ENCODE data around the gene RPH3AL. TPM values are rescaled to one million over a fixed set of nuclear protein-coding genes. Genes with fewer than 3 reads are reported as not detected.

Gene RPH3AL
- total and polyA plus RNA-seq, 3 donors from 2014 or later = 4.4 to 13.5 (median 6.5) TPM

- Histone ChIP-seq H3K4me3 (no peak overlapping the region), H3K27ac (no peak overlapping the region), H3K36me3 (ENCODE audit: low read depth, missing control alignments) (no peaks in the 10 kb centered on the region), H3K9me3 (no peaks in the 10 kb centered on the region), H3K4me1 (no peaks in the 10 kb centered on the region), H3K27me3 (no peaks in the 10 kb centered on the region)
- no peak for TF ChIP-seq POLR2A (IDR thresholded peaks at IDR 0.05)
- no peak for TF ChIP-seq CTCF (IDR thresholded peaks at IDR 0.05)
- no peak for DNase-seq
- 78 to 90% methylated on average over 4 to 9 of the region's 9 CpGs for WGBS, 2 donors
- intact Hi-C loops (cut with DNase I; ENCODE audit: low total_unique reads) = no loop called here
Measured at GRCh38 chr17:248337-249235, 104.0 kb downstream of the RPH3AL start.

GRCh38 chr17:247767-248166 lies 104.8 kb downstream of the RPH3AL start:
- H3K4me3 ChIP-seq = no peak overlapping the region
- no peaks in the 10 kb centered on the region for H3K27me3 ChIP-seq
- DNase-seq = no peak
- intact Hi-C loops (cut with DNase I; ENCODE audit: low total_unique reads) = no loop called here
- no peaks in the 10 kb centered on the region for H3K9me3 ChIP-seq
- no peaks in the 10 kb centered on the region for H3K36me3 ChIP-seq (ENCODE audit: low read depth, missing control alignments)
- H3K4me1 ChIP-seq = no peaks in the 10 kb centered on the region
- H3K27ac ChIP-seq = no peak overlapping the region
- 72% methylated on average over 8 of the region's 8 CpGs for WGBS, 2 donors
- TF ChIP-seq CTCF (IDR thresholded peaks at IDR 0.05) (no peak), POLR2A (IDR thresholded peaks at IDR 0.05) (no peak)

- Histone ChIP-seq H3K27me3 (no peaks in the 10 kb centered on the region), H3K9me3 (no peaks in the 10 kb centered on the region), H3K4me1 (no peaks in the 10 kb centered on the region), H3K27ac (no peak overlapping the region), H3K4me3 (no peak overlapping the region), H3K36me3 (ENCODE audit: low read depth, missing control alignments) (no peaks in the 10 kb centered on the region)
- intact Hi-C loops (cut with DNase I; ENCODE audit: low total_unique reads) = no loop called here
- DNase-seq = no peak
- 94% methylated on average over 10 to 23 of the region's 23 CpGs for WGBS, 2 donors
- no peak for TF ChIP-seq CTCF (IDR thresholded peaks at IDR 0.05)
- TF ChIP-seq POLR2A (IDR thresholded peaks at IDR 0.05) = no peak
Measured at GRCh38 chr17:246851-247421, 105.7 kb downstream of the RPH3AL start.

GRCh38 chr17:246226-246625 lies 106.4 kb downstream of the RPH3AL start:
- no peak for TF ChIP-seq CTCF (IDR thresholded peaks at IDR 0.05)
- no peak for TF ChIP-seq POLR2A (IDR thresholded peaks at IDR 0.05)
- no peak overlapping the region for H3K27ac ChIP-seq
- WGBS, 2 donors = 93 to 95% methylated on average over 14 of the region's 14 CpGs
- H3K27me3 ChIP-seq = no peaks in the 10 kb centered on the region
- DNase-seq = no peak
- H3K9me3 ChIP-seq = no peaks in the 10 kb centered on the region
- no peaks in the 10 kb centered on the region for H3K36me3 ChIP-seq (ENCODE audit: low read depth, missing control alignments)
- H3K4me3 ChIP-seq = no peak overlapping the region
- H3K4me1 ChIP-seq = no peaks in the 10 kb centered on the region
- intact Hi-C loops (cut with DNase I; ENCODE audit: low total_unique reads) = no loop called here

Data from testis (tissue), 3 donors.